Progenitor cell of endocrine pancreas (in vitro differentiated cells): ENCODE measurements around the gene TSHZ1. TPM values are rescaled to one million over a fixed set of nuclear protein-coding genes. Genes with fewer than 3 reads are reported as not detected.

Experiments used
- DNase-seq: peaks from one replicate; pipeline ENCODE4 v3.0.0; 2021; ENCODE audit warnings: low spot score; ENCODE audit not compliant: unreplicated experiment
- H3K27ac Mint-ChIP-seq: 2 replicates; pipeline ENCODE4 v1.8.0; 2021; ENCODE audit warnings: mild to moderate bottlenecking, moderate library complexity, mixed read lengths
- H3K27me3 Mint-ChIP-seq: 2 replicates; pipeline ENCODE4 v1.8.0; 2021; ENCODE audit warnings: mixed read lengths
- H3K36me3 Mint-ChIP-seq: 2 replicates; pipeline ENCODE4 v1.8.0; 2022; ENCODE audit warnings: mixed read lengths; ENCODE audit not compliant: insufficient read depth
- H3K4me1 Mint-ChIP-seq: 2 replicates; pipeline ENCODE4 v1.8.0; 2021; ENCODE audit warnings: low read depth, mixed read lengths
- H3K4me3 Mint-ChIP-seq: 2 replicates; pipeline ENCODE4 v1.8.0; 2021; ENCODE audit warnings: low read depth, mild to moderate bottlenecking, moderate library complexity, mixed read lengths
- H3K9me3 Mint-ChIP-seq: 2 replicates; pipeline ENCODE4 v1.8.0; 2021; ENCODE audit warnings: low read depth, mixed read lengths
- total RNA-seq: library from RNA; stranded (reverse); gene quantifications from 2 replicates; pipeline ENCODE4 v1.2.1, GENCODE V29; 2021
- TF ChIP-seq, protein P1 (sequence below): fragments of 200-600 bp; sonication (generic); IDR thresholded peaks from one replicate; pipeline ENCODE4 v1.5.0; 2021; ENCODE audit warnings: antibody characterized with exemption, mild to moderate bottlenecking; ENCODE audit not compliant: unreplicated experiment

Gene TSHZ1
- total RNA-seq, 1 donor from 2014 or later: 17.1 TPM

DNA sequence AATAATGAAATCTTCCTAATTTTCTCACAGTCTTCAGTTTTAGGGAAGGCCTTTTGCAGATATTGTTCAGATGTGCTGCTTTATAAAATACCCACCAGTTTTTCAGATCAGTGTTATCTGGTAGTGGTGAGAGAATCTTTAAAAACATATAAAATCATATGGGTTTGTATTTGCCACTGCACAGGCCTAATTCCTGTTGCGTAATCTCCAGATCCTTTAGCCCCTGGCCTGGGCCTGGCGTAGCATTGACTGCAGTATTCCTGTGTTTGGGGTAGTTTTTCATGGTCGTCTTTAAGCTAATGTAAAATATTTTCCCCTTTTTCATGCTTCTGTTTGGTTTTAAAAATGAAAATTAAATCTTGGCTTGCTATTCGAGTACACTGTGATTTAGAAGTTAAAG lies 43.2 kb downstream of the TSHZ1 start:
- peaks cover 19% of the 10 kb centered on the region for H3K4me1 Mint-ChIP-seq
- H3K4me3 Mint-ChIP-seq: no peak overlapping the region
- H3K36me3 Mint-ChIP-seq: no peaks in the 10 kb centered on the region
- no peaks in the 10 kb centered on the region for H3K9me3 Mint-ChIP-seq
- no peak for DNase-seq
- no peak overlapping the region for H3K27ac Mint-ChIP-seq
- TF ChIP-seq, protein P1, sequence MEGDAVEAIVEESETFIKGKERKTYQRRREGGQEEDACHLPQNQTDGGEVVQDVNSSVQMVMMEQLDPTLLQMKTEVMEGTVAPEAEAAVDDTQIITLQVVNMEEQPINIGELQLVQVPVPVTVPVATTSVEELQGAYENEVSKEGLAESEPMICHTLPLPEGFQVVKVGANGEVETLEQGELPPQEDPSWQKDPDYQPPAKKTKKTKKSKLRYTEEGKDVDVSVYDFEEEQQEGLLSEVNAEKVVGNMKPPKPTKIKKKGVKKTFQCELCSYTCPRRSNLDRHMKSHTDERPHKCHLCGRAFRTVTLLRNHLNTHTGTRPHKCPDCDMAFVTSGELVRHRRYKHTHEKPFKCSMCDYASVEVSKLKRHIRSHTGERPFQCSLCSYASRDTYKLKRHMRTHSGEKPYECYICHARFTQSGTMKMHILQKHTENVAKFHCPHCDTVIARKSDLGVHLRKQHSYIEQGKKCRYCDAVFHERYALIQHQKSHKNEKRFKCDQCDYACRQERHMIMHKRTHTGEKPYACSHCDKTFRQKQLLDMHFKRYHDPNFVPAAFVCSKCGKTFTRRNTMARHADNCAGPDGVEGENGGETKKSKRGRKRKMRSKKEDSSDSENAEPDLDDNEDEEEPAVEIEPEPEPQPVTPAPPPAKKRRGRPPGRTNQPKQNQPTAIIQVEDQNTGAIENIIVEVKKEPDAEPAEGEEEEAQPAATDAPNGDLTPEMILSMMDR: no peak
- no peaks in the 10 kb centered on the region for H3K27me3 Mint-ChIP-seq

DNA sequence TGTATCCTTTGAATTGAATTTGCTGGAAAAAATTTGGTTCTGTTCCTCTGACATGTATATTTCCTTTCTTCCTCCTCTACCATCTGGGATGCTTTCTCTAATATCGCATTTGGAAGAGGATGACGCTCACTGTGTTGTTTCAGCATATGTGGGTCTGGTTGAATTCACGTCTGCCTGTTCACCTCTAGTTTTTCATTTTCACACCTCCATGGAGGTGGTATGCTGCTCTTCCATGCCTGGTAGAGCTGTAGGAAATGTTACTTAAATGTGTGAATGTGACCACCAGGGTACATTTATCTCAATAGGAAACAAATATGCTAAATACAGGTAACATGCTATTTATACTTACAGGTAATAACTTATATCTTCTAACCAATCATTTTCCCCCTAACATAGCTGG lies 44.5 kb downstream of the TSHZ1 start:
- no peak for DNase-seq
- H3K9me3 Mint-ChIP-seq: no peaks in the 10 kb centered on the region
- no peaks in the 10 kb centered on the region for H3K27me3 Mint-ChIP-seq
- H3K4me1 Mint-ChIP-seq: peaks cover 19% of the 10 kb centered on the region
- no peaks in the 10 kb centered on the region for H3K36me3 Mint-ChIP-seq
- H3K27ac Mint-ChIP-seq: no peak overlapping the region
- TF ChIP-seq, protein P1: peak; percentile 21
- H3K4me3 Mint-ChIP-seq: no peak overlapping the region

DNA sequence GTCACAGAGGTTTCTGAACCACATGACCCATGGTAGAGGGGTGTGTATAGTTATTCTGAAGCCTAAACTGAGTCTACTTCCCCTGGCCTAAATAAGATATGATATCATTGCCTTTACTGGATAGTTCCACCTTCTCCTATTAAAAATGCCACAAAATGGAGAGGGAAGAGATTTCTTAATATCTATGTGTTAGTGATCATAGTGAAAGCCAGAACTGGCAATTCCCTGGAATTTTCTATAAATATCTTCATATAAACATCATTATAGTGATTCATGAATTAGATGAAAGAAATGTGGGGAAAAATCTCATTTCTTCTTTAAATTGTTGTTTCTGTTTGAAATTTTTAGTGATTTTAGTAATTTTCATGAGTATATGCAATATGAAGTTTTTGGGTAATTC lies 45.8 kb downstream of the TSHZ1 start:
- TF ChIP-seq, protein P1: no peak
- Mint-ChIP-seq H3K9me3 (no peaks in the 10 kb centered on the region), H3K27ac (no peak overlapping the region), H3K36me3 (no peaks in the 10 kb centered on the region), H3K4me3 (no peak overlapping the region), H3K4me1 (peaks cover 17% of the 10 kb centered on the region), H3K27me3 (no peaks in the 10 kb centered on the region)
- no peak for DNase-seq

DNA sequence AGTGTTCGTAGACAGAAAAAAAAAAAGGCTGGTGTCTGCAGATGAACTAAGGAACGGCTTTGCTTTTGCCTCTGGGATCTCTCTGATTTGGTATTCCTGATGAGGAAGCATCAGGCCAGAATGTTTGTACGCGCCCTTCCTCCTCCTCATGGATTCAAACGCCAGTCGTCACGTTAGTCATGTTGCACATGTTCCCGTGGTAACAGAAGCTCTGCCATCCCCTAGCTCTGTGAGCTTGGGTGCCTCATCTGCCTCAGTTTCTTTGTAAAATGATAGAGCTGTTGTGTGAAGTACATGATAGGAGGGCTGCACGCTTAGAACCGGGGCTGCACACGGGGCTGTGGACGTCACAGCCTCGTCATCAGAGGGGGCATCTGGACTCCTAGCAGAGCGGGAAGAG lies 47.0 kb downstream of the TSHZ1 start:
- DNase-seq: no peak
- H3K27me3 Mint-ChIP-seq: no peaks in the 10 kb centered on the region
- no peak overlapping the region for H3K4me3 Mint-ChIP-seq
- no peak overlapping the region for H3K27ac Mint-ChIP-seq
- H3K4me1 Mint-ChIP-seq: peaks cover 17% of the 10 kb centered on the region
- no peaks in the 10 kb centered on the region for H3K36me3 Mint-ChIP-seq
- TF ChIP-seq, protein P1: no peak
- H3K9me3 Mint-ChIP-seq: no peaks in the 10 kb centered on the region

DNA sequence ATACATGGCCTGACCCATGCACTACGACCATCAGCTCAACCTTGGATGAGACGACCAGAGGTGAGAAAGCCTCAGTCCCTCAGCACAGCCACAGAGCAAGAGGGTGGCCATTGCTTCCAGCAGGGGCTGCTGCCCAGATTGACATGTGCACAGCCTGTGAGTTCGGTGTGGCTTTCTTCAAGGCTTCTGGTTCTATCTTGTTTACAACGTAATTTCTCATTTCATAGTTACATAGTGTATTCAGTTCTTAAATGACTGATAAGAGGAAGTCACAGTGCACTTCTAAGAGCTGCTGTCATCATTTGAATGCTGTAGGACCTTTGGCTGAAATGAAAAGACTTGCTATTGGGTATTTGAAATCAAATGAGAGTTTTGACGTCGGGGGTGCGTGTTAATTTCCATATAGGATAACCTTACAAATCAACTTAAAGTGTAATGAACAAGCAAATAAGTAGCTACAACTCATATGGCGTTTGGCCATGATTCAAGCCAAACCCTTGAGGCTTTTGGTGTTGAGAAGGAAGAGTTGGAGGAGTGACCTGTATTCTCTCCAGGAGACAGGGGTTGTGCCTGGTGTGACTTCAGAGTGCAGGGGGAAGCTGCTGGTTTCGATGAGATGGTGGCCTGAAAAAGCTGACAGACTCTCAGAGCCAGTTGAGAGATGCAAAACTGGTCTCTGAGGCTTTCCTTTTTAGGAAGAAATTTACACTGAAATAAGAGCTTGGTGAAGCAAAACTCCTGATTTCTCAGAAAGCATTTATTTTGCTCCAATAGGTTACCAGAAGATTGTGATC lies 51.0 kb downstream of the TSHZ1 start:
- no peak overlapping the region for H3K4me3 Mint-ChIP-seq
- no peaks in the 10 kb centered on the region for H3K9me3 Mint-ChIP-seq
- no peaks in the 10 kb centered on the region for H3K27me3 Mint-ChIP-seq
- TF ChIP-seq, protein P1: no peak
- no peaks in the 10 kb centered on the region for H3K36me3 Mint-ChIP-seq
- DNase-seq: no peak
- peaks cover 3% of the 10 kb centered on the region for H3K4me1 Mint-ChIP-seq
- no peak overlapping the region for H3K27ac Mint-ChIP-seq
